ENCODE data around the gene NELL2.

NELL2 gene

GRCh38 chr12:44523828-44524227, 352.3 kb downstream of the NELL2 start:
- DNase-seq: no peak

- no peak for DNase-seq
Measured at GRCh38 chr12:44521702-44522101, 354.4 kb downstream of the NELL2 start.

- DNase-seq: no peak
Measured at GRCh38 chr12:44519931-44520330, 356.2 kb downstream of the NELL2 start.

- no peak for DNase-seq
Measured at GRCh38 chr12:44511289-44511688, 364.8 kb downstream of the NELL2 start.

DNA sequence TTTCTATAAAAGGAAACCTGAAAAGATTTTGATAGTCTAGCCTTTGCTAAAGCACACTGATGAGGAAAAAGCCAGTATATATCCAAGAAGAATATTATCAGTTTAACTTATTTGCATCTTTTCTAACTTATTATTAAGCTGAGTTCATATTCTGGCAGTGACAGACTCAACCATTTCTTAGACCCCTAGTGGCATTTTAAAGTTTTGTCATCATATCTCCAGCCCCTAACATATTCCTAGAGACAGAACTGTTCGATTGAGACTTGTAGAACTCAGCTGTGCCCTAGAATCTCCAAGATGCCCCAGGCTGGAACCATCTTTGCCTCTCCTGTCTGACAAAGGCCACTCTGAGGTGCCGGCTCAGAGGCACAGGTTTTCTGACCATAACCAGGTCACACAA, 365.6 kb downstream of the NELL2 start:
- DNase-seq: no peak

DNA sequence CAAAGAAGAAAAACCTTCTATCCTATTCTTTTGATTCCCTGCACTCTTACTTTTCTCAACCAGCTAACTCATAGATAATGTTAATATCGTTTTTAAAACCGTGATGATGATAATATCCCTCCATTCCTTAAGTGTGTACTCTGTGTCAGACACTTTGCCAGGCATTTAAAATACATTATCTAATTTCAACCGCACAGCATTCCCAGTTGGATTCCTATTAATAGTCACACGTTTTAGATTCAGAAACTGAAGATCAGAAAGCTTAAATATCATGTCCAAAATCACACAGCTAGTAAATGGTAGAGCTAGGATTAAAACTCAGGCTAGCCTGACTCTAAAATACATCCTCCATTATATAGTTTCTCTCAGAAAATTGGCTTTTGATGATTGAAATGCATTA, 366.0 kb downstream of the NELL2 start:
- DNase-seq: no peak

- DNase-seq: no peak
Measured at GRCh38 chr12:44509471-44509870, 366.6 kb downstream of the NELL2 start.

GRCh38 chr12:44507461-44507860, 368.7 kb downstream of the NELL2 start:
- no peak for DNase-seq

GRCh38 chr12:44504799-44505198, 371.3 kb downstream of the NELL2 start:
- DNase-seq: no peak

DNA sequence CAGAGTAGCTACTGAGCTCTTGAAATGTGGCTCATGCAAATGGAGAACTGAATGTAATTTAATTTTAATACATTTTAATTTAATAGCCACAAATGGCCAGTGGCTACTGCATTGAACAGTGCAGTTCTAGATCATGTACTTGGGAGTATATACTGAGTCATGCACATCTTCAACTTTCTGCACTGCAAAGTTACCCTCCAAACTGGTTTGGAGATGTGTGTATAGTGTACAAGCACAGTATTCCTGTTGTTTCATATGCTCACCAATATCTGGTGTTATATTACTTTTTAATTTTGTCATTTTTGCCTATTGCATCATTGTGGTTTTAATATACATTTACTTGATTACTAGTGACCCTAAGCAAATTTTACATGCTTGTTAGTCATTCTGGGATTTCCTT, 372.8 kb downstream of the NELL2 start:
- no peak for DNase-seq

- no peak for DNase-seq
Measured at GRCh38 chr12:44502681-44503080, 373.4 kb downstream of the NELL2 start.

DNA sequence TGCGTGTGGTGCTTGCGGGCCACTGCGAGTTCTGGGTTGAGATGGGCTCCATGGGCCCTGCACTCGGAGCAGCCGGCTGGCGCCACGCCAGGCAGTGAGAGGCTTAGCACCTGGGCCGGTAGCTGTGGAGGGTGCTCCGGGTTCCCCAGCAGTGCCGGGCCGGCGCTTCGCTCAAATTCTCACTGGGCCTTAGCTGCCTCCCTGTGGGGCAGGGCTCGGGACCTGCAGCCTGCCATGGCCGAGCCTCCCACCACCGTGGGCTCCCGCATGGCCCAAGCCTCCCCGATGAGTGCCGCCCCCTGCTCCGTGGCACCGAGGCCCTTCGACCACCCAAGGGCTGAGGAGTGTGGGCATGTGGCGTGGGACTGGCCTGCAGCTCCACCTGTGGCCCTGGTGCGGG, 375.7 kb downstream of the NELL2 start:
- DNase-seq: no peak

GRCh38 chr12:44497044-44497443, 379.1 kb downstream of the NELL2 start:
- no peak for DNase-seq

GRCh38 chr12:44490181-44490580, 385.9 kb downstream of the NELL2 start:
- DNase-seq: no peak

DNA sequence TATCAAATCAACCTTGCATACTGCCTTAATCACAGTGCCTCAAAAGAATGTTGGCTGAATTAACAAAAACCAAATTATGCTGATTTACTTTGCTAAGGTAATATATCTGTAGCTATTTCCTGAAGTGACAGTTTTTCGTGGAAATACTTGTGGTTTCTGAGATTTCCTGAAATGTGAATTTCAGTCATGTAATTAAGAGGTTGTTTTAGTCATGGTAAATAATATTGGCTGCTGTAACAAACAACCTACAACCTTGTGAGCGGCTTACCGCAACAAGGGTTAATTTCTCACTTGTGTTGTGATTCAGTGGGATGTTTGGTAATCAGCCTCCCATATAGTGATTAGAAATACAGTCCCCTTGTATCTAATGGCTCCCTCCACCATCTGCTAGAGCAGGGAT, 387.9 kb downstream of the NELL2 start:
- no peak for DNase-seq

GRCh38 chr12:44484862-44485261, 391.3 kb downstream of the NELL2 start:
- no peak for DNase-seq

DNA sequence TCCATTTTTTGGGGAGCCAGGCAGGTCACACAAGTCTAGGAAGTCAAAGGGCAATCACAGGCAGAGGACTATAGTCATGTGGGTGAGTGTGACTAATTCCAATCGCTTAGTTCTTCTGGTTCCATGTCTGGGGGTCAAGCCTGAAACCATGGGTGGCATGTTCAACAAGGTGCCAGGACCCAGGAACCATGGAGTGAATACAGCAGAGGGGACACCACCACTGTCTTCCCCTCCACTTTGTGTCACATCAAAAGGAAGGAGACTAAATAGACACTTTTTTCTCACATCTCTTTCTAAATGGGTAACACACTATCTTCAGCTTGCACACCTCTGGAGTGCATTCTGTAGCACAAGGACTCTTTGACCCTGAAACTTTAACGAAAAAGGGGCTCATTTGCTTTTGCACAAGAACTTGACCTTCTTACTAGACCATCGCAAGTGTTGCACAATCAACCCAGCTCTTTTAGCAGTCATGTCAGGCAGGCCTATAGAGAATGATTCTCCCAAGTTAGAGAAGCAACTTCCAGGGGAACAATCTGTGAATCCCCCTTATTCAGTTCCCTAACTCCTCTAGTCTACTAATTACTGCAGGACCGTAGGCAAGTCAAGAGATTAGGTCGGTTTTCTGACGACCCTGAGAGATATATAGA, 398.7 kb downstream of the NELL2 start:
- DNase-seq: no peak

DNA sequence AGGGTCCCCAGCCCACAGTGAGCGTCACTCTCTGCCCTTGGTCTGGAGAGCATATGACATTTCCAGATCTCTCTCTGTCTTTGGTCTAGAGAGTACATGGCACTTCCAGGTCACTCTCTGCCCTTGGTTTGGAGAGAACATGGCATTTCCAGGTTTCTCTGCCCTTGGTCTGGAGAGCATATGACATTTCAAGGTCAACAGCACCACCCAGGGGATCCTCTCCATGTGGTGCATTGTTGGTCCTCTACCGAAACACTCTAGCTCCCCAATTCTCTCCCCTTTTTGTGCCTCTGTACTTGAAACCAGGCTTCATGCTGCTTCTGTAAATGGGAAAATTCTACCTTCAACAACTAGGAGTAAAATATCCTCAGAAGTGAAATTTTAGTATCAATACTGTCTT, 399.4 kb downstream of the NELL2 start:
- DNase-seq: no peak

DNA sequence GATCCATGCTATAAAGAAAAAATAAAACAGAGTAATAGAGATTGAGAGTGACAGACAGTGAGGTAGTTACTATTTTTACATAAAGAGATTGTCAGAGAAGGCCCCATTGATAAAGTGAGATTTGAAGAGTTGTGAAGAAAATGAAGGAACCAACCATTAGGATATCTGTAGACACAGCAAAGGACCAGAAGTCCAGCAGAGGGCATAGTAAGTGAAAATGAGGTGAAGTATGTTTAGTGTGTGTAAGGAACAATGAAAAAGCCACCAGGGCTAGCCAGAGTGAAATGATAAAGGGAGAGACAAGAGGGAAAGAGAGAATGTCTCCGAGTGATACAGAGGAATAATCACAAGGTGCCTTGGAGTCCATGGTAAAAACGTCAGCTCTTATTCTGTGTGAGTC, 411.0 kb downstream of the NELL2 start:
- DNase-seq: no peak

GRCh38 chr12:44464180-44464579, 411.9 kb downstream of the NELL2 start:
- no peak for DNase-seq

DNA sequence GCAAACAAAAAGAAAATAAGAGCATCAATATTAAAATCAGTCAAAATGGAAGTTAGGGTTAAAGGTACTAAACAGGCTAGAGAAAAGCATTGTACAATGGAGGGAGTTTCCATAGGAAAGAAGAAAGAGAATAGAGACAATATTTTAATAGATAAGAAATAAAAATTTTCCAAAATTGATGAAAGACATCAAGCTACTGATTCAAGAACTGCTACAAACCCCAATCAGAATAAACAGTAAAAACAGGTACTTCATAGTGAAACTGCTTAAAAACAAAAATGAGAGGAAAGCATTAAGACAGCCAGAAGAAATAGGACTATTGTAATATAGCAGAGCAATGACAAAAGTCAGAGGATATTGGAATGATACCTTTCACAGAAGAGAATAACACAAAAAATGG, 413.4 kb downstream of the NELL2 start:
- no peak for DNase-seq

DNA sequence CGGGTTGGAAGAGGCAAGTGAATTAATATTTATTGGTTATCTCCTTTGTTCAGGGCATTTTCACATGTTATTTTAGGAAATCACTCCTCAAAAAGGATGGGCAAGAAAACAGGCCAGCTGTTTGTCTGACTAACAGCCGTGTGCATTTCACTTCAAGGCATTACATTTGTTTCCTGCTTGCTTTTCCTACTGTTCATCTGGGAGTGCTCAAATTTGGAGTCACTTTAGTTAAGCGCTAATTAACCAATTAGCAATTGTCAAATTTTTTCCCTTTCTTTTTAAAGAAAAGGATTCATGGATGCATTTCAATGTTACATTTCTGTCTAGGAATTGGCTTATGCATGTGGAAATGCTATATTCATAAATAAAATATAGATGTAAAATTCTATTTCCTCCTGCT, 415.9 kb downstream of the NELL2 start:
- no peak for DNase-seq

DNA sequence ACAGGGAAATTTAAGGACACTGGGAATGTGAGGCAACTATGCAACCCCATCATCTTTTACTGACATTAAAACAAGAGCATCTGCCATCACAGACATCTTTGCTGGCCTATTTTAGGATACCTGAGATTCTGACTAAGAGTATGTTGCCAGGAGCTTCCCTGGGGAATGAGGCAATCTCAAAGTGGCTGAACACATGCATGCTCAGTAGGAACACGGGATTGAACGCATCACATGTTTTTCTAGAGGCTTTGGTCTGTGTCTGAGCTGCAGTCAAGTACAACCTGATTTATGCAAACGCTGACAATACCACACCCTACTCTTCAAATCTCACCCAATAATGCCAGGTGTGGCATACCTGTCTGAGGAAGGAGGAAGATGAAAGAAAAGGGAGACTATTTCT, 416.5 kb downstream of the NELL2 start:
- no peak for DNase-seq

All from CD4-positive, alpha-beta T cell treated with Interleukin-17A for 1 hour (primary cell).